DMS 273 treated with DMSO at 0.1 percent for 48 hours (cell line): ENCODE measurements around the gene CSTB.

Source experiments
- DNase-seq: peaks from one replicate; lab custom pipeline; 2025; lab: John Stamatoyannopoulos, UW

The CSTB gene

DNA sequence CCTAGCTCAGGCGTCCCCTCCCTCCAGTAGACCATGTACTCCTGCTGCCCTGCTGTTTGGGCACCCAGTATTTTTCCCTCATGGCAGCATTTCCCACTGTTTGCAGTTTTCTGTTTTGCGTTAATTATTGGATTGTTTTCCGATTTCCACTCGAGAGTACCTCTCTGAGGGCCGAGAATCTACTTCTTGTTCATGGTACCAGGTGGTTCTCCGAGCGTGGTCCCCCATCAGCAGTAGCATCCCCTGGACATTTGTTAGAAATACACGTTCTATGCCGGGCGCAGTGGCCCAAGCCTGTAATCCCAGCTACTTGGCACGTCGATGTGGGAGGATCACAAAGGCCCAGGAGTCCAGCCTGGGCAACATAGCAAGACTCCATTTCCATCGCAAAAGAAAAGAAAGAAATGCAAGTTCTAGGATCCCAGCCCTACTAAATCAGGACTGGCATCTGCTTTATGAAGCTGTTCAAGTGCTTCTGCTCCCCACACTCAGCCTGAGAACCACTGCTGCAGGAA, 14.0 kb upstream of the CSTB start:
- no peak for DNase-seq

DNA sequence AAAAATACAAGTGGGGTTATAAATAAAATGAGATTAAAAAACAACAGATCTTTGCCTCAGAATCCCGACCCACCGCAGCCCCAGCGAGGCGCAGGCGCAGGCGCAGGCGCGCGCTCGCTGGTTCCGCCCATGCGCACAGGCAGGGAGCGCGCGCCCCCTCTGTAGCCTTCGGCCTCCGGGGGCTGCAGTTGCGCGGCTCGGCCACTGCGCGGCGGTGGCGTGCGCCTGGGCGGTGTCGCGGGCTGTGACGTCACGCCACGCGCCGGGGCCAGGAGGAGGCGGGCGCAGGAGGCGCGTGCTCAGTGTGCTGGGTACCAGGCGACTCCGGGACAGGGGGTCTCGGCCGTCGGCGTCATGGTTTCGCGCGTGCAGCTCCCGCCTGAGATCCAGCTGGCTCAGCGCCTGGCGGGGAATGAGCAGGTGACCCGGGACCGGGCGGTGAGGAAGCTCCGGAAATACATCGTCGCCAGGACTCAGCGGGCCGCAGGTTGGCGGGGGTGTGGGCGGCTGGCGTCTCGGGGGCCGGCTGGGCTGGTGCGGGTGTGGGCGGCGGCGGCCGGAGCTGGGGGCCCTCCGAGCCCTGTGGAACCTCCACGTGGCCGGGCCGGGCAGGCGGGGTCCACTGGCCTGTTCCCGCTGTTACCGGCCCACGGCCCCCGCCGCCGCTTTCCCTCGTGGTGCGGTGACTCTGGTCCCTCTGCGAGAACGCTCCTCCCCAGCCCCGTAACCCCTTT, 13.3 kb upstream of the CSTB start, which contains the start of gene RRP1:
Gene RRP1 (plus strand): TSS at position 302 of the 734 bp plus-strand sequence. CDS start 53 bp downstream, at position 355.
- DNase-seq, result peak; percentile 60

DNA sequence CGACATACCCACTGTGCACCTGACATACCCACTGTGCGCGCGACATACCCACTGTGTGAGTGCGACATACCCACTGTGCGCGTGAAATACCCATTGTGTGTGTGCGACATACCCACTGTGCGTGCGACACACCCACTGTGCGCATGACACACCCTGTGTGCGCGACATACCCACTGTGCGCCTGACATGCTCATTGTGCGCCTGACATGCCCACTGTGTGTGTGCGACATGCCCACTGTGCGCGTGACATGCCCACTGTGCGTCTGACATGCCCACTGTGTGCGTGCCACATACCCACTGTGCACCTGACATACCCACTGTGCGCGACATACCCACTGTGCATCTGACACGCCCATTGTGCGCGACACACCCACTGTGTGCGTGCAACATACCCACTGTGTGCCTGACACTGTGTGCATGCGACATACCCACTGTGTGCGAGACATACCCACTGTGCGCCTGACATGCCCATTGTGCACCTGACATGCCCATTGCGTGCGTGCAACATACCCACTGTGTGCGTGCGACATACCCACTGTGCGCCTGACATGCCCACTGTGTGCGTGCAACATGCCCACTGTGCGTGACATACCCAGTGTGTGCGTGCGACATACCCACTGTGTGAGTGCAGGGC, 10.8 kb upstream of the CSTB start:
- DNase-seq, result no peak

DNA sequence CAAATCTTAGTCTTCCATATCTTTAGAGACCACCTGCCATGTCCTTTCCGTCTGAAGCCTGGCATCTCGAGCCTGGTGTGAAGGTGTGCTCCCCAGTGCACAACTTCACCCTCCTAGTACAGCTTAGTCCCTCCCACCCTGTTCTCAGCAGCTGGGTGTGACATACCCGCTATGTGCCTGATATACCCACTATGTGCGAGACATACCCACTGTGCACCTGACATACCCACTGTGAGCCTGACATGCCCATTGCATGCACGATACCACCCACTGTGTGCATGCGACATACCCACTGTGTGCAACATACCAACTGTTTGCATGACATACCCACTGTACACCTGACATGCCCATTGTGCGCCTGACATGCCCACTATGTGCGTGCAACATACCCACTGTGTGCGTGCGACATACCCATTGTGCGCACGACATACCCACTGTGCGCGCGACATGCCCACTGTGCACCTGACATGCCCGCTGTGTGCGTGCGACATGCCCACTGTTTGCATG, 10.2 kb upstream of the CSTB start:
- DNase-seq, result no peak

DNA sequence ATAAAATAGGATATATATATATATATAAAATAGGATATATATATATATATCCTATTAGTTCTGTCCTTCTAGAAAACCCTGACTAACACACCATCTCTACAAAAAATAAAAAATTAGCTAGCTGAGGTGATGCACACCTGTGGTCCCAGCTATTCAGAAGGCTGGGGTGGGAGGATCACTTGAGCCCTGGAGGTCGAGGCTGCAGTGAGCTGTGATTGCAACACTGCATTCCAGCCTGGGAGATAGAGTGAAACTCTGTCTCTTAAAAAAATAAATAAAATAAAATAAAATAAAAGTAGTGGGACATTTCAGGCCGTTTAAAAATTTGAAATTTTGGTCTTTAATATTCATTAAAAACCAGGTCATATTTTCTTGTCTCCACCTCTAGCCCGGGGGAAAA, 9.0 kb upstream of the CSTB start:
- DNase-seq, result no peak

DNA sequence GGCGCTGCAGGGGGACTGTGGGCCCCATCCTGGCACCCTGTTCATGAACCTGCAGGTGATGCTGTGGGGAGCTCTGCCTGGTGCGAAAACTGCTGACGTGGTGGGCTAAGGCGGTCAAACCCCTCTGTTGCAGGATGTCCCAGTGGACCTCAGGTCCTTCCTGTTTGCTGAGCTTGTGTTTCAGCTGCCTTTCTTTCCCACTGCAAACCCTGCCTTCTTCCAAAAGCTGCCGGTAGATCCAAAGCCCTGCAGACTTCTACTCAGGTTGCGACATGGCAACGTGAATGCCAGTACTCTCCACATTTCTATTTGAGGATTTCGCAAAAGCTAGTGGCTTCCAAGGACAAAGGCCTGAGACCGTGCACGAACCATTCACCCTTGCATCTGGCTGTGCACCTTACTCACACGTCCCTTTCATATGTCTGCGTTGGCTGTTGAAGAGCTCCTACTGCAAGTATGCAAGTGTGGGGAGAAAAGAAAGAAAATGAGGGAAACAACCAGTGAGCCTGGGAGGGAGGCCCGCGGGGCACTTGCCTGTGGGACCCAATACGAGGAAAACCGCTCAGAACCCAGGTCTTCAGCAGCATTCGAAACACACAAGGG, 7.1 kb upstream of the CSTB start:
- no peak for DNase-seq

DNA sequence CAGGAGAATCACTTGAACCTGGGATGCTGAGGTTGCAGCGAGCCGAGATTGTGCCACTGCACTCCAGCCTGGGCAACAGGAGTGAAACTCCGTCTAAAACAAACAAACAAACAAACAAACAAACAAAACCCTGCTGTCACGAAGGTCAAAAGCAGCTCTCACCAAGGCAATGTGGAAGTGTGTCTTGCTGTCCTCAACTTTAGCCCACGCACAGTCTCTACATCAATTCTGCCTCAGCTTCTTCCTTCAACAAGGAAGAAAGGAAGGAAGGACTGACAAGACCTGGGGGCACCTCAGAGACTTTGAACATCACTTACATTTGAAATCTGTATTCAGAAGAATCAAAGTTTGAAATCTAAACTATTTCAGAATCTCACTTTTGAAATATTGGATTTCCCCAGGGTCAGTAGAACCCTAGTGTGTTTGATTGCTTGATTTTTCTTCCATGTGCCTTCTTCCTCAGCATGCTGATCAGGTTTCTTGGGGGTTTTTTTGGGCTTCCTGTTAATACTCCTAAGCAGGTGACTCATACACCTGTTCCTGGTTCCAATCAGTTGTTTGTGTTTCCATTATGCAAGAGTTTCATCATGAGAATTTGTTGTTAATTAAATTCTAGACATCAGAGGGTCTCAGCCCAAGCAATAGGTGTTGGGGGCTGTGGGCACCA, 6.5 kb upstream of the CSTB start:
- no peak for DNase-seq

DNA sequence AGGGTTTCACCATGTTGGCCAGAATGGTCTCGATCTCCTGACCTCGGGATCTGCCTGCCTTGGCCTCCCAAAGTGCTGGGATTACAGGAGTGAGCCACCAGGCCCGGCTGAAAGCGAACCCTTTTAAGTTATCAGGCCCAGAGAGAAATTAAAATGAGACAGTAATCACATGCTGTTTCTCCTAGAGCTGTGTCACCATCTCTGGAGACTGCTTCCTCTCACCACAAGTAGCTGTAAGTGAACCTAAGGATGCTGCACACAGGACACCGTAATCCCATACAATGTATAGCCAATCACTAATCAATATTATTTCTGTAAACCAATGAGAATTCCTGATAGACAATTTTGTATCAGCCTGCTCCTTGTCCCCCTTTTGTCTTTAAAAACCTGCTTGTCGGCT, 5.7 kb upstream of the CSTB start:
- DNase-seq, result no peak

DNA sequence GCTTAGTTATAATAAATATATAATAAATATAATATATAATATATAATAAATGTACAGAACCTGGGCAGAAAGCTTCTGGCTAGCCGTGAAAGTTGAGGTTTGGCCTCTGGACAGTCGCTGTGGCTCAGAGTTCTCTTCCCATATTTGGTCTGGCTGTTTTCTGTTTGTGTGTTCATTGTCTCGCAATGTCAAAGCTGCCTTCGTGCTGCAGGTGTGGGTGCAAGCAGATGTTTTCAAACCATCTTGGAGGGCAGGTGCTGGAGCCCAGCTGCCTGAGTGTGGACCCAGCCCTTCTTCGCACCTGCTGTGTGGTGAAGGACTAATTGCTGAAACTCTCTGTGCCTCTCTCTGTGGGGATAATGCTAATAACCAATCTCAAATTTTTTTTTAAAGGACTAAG, 3.6 kb upstream of the CSTB start:
- DNase-seq, result no peak

DNA sequence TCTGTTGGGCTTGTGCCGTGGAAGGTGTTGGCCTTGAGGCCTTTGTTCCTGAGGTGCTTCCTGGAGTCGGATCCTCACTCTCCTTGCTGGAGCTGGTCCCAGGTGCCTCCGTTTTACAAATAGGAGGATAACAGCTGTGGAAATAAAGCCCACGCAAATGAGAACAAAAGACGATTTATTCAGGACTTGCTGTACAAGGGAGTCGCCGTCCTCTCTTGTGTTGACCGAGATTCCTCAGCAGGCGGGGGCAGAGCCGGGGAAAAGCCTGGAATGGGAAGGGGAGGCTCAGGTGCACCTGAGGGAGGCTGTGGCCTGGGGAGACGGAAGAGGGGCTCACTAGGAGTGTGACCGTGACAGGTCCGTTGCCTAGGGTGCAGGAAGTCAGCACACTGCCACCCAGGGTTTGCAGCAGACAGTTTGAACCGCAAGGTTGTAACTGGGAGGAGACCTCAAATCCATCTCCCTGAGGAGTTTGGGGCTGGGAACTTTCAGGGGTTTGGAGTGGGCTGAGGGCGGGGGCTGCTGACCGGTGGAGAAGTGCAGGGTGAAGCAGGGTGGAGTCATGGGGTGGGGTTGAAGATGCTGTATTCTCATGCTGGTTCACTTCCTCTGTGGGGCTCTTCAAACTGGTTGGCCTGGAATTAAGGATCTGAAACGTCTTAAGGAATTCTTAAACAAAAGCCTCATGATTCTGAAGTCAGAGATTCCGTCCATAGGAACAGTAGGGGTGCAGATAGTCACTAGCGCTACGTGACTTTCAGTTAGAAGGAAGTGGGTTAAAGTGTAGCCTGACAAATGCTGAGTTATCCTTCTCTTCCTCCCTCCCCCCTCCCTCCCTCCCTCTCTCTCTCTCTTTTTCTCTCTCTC, 2.6 kb upstream of the CSTB start:
- no peak for DNase-seq

DNA sequence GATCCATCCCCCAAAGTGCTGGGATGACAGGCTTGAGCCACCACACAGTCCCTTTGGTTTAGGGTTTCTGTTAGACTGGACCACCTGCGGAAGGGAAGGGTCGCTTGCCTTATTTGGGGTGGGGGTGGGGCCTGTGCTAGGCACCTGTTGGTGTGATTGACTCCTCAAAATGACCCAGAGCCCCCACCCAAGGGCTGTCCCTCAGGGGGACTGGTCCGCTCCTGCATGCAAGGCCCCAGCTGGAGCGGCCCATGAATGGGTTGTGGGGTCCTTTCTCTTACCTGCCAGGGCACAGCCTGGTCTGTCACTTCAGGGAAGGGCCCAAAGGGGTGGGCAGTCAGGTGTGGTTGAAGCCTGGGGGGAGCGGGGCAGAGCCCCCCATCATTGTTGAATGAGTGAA, 1.8 kb upstream of the CSTB start:
- no peak for DNase-seq

DNA sequence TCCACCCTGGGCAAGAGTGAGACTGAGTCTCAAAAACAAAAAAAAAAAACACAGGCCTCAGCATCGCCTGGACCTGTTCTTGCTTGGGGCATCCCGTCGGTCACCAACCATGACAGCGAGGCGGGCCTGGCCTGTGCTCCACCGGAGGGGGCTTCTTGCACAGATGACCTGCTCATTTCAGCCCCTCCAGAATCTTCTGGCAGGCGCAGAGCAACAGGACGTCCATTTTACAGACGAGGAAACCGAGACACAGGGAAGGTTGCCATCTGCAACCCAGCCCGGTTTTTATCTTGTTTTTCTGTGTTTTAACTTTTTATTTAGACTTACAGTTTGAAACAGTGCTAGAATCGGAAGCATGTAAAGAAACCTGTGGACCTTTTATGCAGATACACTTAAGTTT, 918 bp downstream of the CSTB start:
- no peak for DNase-seq

DNA sequence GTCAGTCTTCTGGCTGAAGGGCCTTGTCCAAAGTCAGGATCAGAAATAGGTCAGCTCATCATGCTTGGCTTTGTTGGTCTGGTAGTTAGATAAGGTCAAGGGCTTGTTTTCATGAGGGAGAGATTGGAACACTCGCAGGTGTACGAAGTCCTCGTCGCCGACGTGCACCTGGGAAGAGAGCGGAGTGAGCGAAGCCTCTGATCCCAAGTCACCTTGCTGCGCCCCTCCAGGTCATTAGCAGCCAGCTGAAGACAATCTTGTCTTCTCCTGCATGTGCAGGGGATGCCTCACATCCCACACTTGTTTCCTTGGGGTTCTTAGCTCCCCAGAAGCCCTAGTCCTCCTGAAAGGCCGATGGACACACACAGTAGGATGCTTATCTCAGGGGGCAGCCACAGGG, 1.9 kb downstream of the CSTB start:
- DNase-seq, result no peak

DNA sequence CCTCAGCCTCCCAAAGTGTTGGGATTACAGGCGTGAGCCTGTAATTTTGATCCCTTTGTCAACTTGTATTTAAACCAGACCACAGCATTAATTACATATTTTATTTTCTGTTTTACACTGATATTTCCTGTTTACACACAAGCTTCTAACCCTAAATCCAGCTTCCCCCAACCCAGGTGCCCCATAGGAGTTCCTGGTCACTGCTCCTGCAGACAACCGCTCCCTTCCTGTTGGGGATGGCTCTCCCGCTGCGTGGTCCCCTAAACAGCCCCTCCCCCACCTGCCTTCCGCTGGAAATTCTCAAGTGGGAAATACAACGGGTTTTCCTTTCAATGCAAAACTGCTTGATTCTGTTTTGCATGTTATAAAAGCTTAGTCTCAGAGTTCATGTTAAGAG, 3.7 kb downstream of the CSTB start:
- no peak for DNase-seq

DNA sequence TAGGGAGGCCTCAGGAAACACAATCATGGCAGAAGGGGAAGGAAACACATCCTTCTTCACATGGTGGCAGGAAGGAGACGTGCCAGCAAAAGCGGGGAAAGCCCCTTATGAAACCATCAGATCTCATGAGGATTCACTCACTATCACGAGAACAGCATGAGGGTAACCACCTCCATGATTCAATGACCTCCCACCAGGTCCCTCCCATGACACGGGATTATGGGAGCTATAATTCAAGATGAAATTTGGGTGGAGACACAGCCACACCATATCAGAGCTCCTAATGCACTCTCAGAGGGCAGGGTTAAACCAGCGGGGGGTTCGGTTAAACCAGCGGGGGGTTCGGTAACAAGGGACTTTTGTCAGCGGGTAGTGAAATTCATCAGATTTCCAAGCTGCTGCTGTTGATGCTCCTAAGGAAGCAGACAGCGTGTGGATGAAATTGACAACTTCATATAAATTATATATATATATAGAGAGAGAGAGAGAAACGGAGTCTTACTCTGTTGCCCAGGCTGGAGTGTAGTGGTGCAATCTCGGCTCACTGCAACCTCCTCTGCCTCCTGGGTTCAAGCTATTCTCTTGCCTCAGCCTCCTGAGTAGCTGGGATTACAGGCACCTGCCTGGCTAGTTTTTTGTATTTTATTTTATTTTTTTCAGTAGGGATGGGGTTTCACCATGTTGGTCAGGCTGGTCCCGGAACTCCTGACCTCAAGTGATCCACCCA, 4.2 kb downstream of the CSTB start:
- DNase-seq, result no peak

DNA sequence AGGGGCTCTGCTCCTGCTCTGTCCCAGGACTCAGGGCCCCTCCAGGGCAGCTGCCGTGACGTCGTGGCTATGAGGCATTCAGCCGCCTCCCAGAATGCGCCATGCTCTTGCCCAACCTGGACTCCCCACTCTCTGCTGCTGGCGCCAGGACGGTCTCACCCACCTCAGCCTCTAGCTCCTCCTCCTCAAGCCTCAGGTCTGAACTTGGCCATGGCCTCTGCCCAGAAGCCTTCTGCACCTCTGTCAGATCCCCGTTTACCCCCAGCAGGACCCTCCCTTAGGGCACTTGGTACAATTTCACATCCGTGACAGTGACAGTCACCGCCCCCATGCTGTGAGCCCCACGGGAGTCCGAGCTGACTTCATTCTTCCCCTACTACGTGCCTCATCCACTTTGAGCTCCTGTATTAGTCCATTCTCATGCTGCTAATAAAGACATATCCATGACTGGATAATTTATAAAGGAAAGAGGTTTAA, 4.9 kb downstream of the CSTB start:
- DNase-seq, result no peak

DNA sequence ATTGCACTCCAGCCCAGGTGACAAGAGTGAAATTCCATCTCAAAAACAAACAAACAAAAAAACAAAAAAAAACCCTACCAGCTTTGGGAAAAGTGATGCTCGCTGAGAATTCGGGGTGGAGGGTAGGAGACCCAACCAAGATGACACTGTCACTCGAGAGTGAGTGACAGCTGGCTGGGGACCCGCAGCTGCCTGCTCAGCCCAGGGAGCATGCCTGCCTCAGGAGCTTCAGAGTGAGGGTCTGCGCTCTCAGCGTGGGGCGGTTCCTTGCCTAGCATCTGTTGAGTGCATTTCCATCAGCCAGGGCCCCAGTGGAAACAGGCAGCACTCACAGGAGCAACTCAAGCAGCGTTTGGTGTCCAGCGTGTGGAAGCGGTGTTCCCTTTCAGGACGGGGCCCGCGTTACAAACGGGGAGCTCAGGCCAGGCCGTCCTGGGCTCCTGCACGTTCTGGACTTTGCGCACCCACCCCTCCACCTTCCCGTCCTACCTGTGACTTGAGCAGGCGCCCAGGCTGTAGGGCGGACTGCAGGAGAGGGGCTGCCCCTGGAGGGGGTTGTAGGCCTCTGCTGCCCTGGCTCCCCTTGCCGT, 5.9 kb downstream of the CSTB start:
- DNase-seq, result no peak

DNA sequence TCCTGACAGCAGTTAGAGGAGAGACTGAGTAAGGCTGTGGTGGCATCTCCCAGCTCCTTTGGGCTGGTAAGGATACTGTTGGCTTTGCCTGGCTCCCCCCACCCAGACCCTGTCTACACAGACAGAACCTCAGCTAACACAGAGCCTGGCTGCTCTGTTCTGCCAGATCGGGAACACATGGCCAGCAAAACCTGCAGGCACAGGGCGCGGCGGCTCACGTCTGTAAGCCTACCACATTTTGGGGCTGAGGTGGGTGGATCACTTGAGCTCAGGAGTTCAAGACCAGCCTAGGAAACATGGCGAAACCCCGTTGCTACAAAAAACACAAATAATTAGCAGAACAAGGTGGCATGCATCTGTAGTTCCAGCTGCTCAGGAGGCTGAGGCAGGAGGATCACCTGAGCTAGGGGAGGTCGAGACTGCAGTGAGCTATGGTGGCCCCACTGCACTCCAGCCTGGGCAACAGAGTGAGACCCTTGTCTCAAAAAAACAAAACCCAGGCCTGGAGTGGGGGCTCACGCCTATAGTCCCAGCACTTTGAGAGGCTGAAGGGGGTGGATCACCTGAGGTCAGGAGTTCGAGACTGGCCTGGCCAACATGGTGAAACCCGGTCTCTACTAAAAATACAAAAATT, 6.7 kb downstream of the CSTB start:
- DNase-seq, result no peak

DNA sequence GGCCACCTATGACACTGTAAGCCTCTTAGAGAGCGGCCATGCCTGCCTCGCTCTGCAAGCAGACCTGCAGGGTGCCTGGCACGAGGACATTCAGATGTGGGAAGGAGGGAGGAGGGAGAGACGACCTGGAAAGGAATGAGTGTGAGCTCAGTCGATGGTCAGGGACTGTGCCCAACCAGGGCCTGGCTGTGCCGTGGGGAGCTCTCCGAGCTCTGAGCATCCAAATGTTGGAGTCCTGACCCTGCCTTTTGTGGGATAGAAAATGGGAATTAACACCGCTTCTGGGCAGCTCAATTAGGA, 7.3 kb downstream of the CSTB start:
- DNase-seq, result no peak
